ENCODE measurements around the gene EEF1A1.

EEF1A1 gene

DNA sequence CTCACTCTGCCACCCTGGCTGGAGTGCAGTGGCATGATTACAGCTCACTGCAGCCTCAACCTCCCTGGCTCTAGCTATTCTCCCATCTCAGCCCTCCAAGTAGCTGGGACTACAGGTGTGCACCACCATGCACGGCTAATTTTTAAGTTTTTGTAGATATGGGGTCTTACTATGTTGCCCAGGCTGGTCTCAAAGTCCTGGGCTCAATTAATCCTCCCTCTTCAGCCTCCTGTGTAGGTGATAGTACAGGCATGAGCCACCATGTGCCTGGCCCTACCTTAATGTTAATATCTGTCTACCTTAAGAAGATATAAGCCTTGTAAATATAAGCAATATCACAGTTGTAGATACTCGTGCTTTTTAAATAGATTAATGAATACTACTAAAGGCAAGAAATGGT lies 16.7 kb downstream of the EEF1A1 start:
- no peak for DNase-seq

DNA sequence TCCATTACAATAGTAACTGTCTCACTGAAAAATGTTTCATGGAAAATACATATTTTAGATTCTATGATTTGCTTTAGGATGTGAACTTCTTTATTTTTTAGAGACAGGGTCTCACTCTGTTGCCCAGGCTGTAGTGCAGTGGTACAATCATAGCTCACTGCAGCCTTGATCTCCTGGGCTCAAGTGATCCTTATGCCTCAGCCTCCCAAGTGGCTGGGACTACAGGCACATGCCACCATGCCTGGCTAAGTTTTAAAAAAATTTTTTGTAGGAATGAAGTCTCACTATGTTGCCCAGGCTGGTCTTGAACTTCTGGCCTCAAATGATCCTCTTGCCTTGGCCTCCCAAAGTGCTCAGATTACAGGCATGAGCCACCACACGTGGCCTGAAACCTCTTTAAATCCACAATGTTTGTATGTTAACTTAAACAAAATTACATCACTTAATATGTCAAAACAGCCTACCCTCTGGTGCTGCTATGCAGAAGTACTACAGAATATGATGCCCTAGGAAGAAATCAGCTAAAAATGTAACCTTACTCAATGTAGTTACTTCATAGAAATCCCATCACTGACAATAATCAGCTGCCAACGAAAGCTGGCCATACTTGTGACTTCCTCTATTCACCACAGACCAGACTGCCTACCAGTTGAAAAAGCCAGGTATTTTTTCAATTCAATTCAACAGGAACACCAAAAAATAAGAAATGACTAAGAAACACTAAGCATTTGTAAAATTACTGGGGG lies 17.6 kb downstream of the EEF1A1 start:
- DNase-seq, result no peak

GRCh38 chr6:73497915-73498314 lies 22.9 kb downstream of the EEF1A1 start:
- no peak for DNase-seq

DNA sequence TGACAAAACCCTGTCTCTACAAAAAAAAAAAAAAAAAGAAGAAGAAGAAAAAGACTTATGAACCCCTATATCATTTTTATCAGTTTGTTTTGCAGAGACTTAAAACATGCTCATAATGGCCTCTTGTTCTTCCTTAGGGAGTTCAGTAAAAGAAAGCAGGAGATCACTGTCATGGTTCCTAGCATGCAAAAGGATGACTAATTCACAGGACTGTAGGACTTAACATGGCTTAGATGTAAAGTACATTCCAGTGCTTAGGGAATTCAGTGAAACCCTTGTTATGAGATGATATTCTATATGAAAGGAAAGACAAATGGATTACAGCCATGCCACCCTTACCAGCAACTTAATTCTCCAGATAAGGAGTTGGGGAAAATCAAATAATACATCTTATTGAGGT lies 29.5 kb downstream of the EEF1A1 start:
- DNase-seq, result no peak

DNA sequence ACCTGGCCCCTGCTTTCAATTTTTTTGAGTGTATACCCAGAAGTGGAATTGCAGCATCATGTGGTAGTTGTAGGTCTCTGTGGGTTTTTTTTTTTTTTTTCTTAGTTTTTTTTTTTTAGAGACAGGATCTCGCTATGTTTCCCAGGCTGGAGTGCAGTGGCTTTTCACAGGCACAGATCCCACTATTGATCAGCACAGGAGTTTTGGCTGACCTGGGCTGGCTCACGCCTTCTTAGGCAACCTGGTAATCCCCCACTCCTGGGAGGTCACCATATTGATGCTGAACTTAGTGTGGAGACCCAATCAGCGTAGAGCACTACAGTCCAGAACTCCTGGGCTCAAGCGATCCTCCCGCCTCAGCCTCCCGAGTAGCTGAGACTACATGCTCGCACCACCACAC lies 33.4 kb downstream of the EEF1A1 start:
- DNase-seq, result no peak

GRCh38 chr6:73484438-73484837 lies 36.4 kb downstream of the EEF1A1 start:
- DNase-seq, result no peak

DNA sequence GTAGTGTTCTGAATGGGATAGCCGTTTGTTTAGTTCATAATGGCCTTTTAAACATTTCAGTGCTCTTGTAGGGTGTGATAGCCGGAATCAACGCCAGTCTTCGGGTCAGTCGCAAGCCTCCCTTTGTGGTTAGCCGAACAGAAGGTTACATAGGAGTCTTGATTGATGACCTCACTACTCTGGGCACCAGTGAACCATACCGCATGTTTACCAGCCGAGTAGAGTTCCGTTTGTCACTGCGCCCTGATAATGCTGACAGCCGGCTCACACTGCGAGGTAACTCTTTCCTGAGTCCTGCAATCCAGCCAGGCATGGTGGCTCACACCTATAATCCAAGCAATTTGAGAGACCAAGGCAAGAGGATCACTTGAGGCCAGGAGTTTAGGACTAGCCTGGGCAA lies 38.9 kb downstream of the EEF1A1 start:
- DNase-seq, result no peak

GRCh38 chr6:73477407-73477806 lies 43.4 kb downstream of the EEF1A1 start:
- no peak for DNase-seq

GRCh38 chr6:73476723-73477122 lies 44.1 kb downstream of the EEF1A1 start:
- no peak for DNase-seq

- no peak for DNase-seq
Observed at GRCh38 chr6:73471686-73472290, 49.0 kb downstream of the EEF1A1 start.

All from stimulated activated CD4-positive, alpha-beta T cell treated with anti-CD3 and anti-CD28 coated beads, Interleukin-4, amount 100 ng/mL, for 4 hours (primary cell).